Peyer's patch (tissue), 4 donors: ENCODE results near the gene KRTAP12-2. TPM values are rescaled to one million over a fixed set of nuclear protein-coding genes. Genes with fewer than 3 reads are reported as not detected.

Source experiments
- DNase-seq, 3 donors: peaks; one replicate each; pipeline ENCODE4 v3.0.0-alpha.2; 2017 to 2019
- H3K27ac ChIP-seq, 4 donors: fragments of 200-600 bp; sonication (generic); one replicate each; pipeline ENCODE4 v1.5.1; 2016 to 2019
- H3K27me3 ChIP-seq, 2 donors: fragments of 200-600 bp; sonication (generic); one replicate each; pipeline ENCODE4 v1.5.1; 2019
- H3K36me3 ChIP-seq, 3 donors: fragments of 200-600 bp; sonication (generic); one replicate each; pipeline ENCODE4 v1.5.1; 2016 to 2019
- H3K4me1 ChIP-seq, 4 donors: fragments of 200-600 bp; sonication (generic); one replicate each; pipeline ENCODE4 v1.5.1; 2016 to 2019
- H3K4me3 ChIP-seq, 4 donors: fragments of 200-600 bp; sonication (generic); 1 replicate in 3 of 4; 2 replicates in 1 of 4; pipeline ENCODE4 v1.5.1; 2016 to 2019; ENCODE audit warnings: mild to moderate bottlenecking in 1 of 4
- H3K9me3 ChIP-seq, 4 donors: fragments of 200-600 bp; sonication (generic); one replicate each; pipeline ENCODE4 v1.5.1; 2016 to 2019; ENCODE audit warnings: mild to moderate bottlenecking in 1 of 4
- CTCF ChIP-seq, 6 experiments: fragments of 450-650 bp in 4 of 6; fragments of 200-600 bp in 2 of 6; sonication (generic) in 1 of 6; IDR thresholded peaks; one replicate each; pipeline ENCODE4 v1.5.1; 2017 to 2019; ENCODE audit warnings: antibody characterized with exemption in 6 of 6, mild to moderate bottlenecking in 3 of 6, moderate library complexity in 1 of 6
- POLR2A ChIP-seq, 2 donors: fragments of 450-650 bp; IDR thresholded peaks; one replicate each; pipeline ENCODE4 v1.5.1; 2017; ENCODE audit warnings: antibody characterized with exemption in 2 of 2, mild to moderate bottlenecking in 2 of 2, moderate library complexity in 2 of 2
- total RNA-seq, 4 donors: library from RNA; depleted of rRNA; stranded (reverse); fragments of >200 nt; gene quantifications; one replicate each; pipeline ENCODE4 v1.1.0, GENCODE V29; 2016

KRTAP12-2 gene
- total RNA-seq, 4 donors from 2014 or later = not detected

- Histone ChIP-seq H3K4me1 (no peaks in the 10 kb centered on the region), H3K36me3 (no peaks in the 10 kb centered on the region), H3K4me3 (no peak overlapping the region), H3K9me3 (peaks cover 0 to 15% (median 3%) of the 10 kb centered on the region in 4 donors), H3K27ac (no peak overlapping the region), H3K27me3 (no peaks in the 10 kb centered on the region)
- no peak for DNase-seq
- TF ChIP-seq POLR2A (IDR thresholded peaks at IDR 0.05) = no peak
- TF ChIP-seq CTCF (IDR thresholded peaks at IDR 0.05) = no peak
Observed at GRCh38 chr21:44696572-44696971, 29.8 kb upstream of the KRTAP12-2 start.

GRCh38 chr21:44695641-44696040 lies 28.9 kb upstream of the KRTAP12-2 start:
- H3K27me3 ChIP-seq = no peaks in the 10 kb centered on the region
- no peaks in the 10 kb centered on the region for H3K36me3 ChIP-seq
- no peak overlapping the region for H3K27ac ChIP-seq
- no peak overlapping the region for H3K4me3 ChIP-seq
- peaks cover 0 to 15% (median 3%) of the 10 kb centered on the region in 4 donors for H3K9me3 ChIP-seq
- no peak for DNase-seq
- no peaks in the 10 kb centered on the region for H3K4me1 ChIP-seq
- no peak for TF ChIP-seq CTCF (IDR thresholded peaks at IDR 0.05)
- TF ChIP-seq POLR2A (IDR thresholded peaks at IDR 0.05) = no peak

GRCh38 chr21:44695184-44695583 lies 28.5 kb upstream of the KRTAP12-2 start:
- TF ChIP-seq CTCF (IDR thresholded peaks at IDR 0.05) (no peak), POLR2A (IDR thresholded peaks at IDR 0.05) (no peak)
- peaks cover 0 to 15% (median 3%) of the 10 kb centered on the region in 4 donors for H3K9me3 ChIP-seq
- H3K36me3 ChIP-seq = no peaks in the 10 kb centered on the region
- no peak overlapping the region for H3K27ac ChIP-seq
- H3K4me1 ChIP-seq = no peaks in the 10 kb centered on the region
- no peak for DNase-seq
- H3K27me3 ChIP-seq = no peaks in the 10 kb centered on the region
- no peak overlapping the region for H3K4me3 ChIP-seq

- Histone ChIP-seq H3K36me3 (no peaks in the 10 kb centered on the region), H3K4me1 (no peaks in the 10 kb centered on the region), H3K27ac (no peak overlapping the region), H3K9me3 (peaks cover 0 to 15% (median 3%) of the 10 kb centered on the region in 4 donors), H3K4me3 (no peak overlapping the region), H3K27me3 (no peaks in the 10 kb centered on the region)
- no peak for DNase-seq
- TF ChIP-seq CTCF (IDR thresholded peaks at IDR 0.05) (no peak), POLR2A (IDR thresholded peaks at IDR 0.05) (no peak)
Observed at GRCh38 chr21:44694776-44695175, 28.0 kb upstream of the KRTAP12-2 start.

GRCh38 chr21:44692798-44693512 lies 26.2 kb upstream of the KRTAP12-2 start:
- H3K27me3 ChIP-seq = no peaks in the 10 kb centered on the region
- no peaks in the 10 kb centered on the region for H3K36me3 ChIP-seq
- TF ChIP-seq CTCF (IDR thresholded peaks at IDR 0.05) (no peak), POLR2A (IDR thresholded peaks at IDR 0.05) (no peak)
- no peak for DNase-seq
- no peak overlapping the region for H3K4me3 ChIP-seq
- H3K9me3 ChIP-seq = peaks cover 0 to 15% (median 3%) of the 10 kb centered on the region in 4 donors
- H3K4me1 ChIP-seq = no peaks in the 10 kb centered on the region
- no peak overlapping the region for H3K27ac ChIP-seq
